Eye (tissue), 1 donor: ENCODE measurements around the gene FAM171A2.
"Not testable (repeated sequence)": the region's sequence is repeated elsewhere in the genome, so short reads cannot be mapped to it uniquely, and the experiment has no call there.

Experiments
- DNase-seq: peaks from one replicate; pipeline ENCODE4 v3.0.0-alpha.2; 2015

Gene FAM171A2

GRCh38 chr17:44383363-44383762 is 19.7 kb upstream of the FAM171A2 start:
- no peak for DNase-seq

DNA sequence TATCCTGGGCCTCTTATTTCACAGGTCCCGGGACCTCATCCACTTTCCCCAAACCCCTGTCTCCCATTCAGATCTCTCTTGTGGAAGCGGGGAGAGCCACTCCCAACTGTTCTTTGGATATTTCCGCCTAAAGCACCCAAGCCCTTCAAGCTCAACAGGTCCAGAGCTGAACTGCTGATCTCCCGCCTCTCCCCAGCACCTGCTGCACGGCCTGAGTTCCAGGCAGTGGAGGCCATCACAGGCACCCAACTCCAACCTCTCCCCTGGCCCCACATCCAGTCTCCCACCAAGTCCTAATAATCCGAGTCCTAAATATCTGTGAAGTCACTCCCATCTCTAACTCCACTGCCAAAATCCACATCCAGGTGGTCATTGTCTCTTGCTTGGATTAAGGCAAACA is 19.3 kb upstream of the FAM171A2 start:
- no peak for DNase-seq

DNA sequence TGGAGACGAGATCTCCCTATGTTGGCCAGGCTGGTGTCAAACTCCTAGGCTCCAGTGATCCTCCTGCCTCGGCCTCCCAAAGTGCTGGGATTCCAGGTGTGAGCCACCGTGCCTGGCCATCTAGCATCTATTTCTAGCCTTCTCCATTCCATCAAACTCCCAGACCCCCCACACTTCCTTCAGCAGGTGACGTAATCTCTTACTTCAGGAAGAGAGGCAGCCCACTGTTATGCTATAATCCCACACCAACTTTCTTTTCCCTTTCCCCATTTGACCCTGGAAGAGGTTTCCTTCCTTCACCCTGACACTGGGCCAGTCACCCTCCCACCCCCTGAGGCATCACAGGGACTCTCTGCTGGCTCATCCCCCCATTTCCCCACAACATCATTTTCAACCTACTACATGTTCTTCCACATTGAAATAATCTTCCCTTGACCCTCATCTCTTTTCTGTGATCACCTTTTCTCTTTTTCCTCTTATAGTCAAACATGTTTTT is 18.2 kb upstream of the FAM171A2 start:
- no peak for DNase-seq

GRCh38 chr17:44380767-44381166 is 17.1 kb upstream of the FAM171A2 start:
- no peak for DNase-seq

GRCh38 chr17:44379887-44380286 is 16.2 kb upstream of the FAM171A2 start:
- DNase-seq = no peak

- DNase-seq = no peak
These were observed 14.6 kb upstream of the FAM171A2 start for GRCh38 chr17:44378171-44378705.

GRCh38 chr17:44376779-44377178 is 13.1 kb upstream of the FAM171A2 start:
- DNase-seq = no peak

DNA sequence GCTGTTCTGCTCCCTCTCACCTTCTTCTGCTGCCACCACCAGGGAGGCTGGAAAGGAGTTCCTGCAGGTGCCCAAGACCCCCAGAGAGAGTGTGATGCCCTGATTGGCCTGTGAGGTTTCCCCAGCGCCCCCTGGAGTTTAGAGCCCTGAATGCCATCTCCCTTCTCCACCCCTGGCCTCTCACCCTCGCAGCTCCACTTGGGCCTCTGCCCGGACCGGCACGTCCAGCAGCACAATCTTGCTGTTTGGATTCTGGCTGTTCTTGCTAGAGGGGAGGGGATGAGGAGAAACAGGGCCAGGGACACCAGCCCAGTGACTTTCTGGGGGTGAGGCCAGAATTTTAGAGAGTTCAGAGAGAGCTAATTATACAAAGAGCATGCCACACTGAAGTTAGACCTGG is 12.5 kb upstream of the FAM171A2 start:
- DNase-seq = peak; percentile 71

DNA sequence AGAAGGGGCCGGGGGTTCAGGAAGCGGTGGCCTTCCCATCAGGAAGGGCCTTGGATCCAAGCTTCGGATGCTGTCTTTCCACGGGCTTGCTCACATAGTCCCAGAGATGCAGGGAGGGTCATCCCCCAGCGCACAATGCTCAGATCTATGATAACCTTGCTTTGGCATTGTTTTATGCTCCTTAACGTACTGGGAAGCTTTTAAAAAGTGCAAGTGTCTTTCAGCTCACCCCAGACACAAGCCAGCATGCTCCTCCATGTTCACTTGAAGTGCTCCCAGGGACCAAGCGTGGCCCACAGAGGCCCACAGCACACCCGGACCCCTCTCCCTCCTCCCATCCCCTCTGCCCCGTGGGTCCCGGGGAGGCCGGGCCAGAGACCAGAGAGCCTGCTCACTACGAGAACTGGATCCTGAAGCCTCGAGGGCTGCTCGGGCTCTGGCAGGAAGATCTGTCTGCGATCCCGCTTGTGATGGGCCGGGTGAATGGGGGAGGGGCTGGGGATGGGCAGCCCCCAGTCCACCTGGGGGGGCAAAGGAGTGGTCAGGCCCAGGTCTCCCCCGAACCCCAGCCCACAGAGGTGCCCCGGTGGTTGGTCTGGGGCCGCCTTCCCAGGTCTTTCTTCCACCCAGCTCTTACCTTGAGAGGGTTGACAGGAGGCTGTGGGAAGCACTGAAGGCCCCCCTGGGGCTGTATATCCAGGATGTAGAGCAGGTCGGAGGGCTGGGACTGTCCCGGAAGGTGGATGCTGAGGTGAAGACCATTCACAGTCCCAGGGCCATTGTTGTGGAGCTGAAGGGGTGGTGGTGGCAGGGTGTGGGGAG is 11.8 kb upstream of the FAM171A2 start:
- DNase-seq = no peak

GRCh38 chr17:44374306-44375195 is 10.9 kb upstream of the FAM171A2 start:
- no peak for DNase-seq

DNA sequence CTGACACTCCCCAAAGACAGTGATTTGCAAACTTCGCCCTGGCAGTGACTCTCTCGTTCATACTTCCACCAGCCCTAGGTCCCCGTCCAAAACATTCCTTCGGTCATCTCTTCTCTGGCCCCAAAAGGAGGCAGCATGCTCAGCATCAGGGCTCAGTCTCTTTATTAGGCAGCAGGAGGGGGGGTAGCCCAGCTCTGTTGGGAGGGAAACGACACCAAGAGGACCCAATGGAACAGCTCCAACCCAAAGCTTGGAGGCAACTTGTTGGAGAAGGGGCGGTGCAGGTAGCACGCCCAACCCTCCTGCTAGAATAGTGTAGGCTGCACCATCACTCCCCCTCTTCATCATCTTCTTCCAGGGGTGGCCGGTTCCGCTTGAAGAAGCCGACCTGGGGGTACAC is 8.4 kb upstream of the FAM171A2 start:
- DNase-seq = no peak

DNA sequence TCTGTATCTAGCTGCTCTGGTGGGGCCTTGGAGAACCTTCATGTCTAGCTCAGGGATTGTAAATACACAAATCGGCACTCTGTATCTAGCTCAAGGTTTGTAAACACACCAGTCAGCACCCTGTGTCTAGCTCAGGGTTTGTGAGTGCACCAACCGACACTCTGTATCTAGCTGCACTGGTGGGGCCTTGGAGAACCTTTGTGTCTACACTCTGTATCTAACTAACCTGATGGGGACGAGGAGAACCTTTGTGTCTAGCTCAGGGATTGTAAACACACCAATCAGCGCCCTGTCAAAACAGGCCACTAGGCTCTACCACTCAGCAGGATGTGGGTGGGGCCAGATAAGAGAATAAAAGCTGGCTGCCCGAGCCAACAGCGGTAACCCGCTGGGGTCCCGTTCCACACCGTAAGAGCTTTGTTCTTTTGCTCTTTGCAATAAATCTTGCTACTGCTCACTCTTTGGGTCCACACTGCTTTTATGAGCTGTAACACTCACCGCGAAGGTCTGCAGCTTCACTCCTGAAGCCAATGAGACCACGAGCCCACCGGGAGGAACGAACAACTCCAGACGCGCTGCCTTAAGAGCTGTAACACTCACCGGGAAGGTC is 5.9 kb upstream of the FAM171A2 start:
- DNase-seq = not testable (repeated sequence)

GRCh38 chr17:44368391-44369243 is 5.0 kb upstream of the FAM171A2 start:
- DNase-seq = not testable (repeated sequence)

- no peak for DNase-seq
These were observed 3.8 kb upstream of the FAM171A2 start for GRCh38 chr17:44367231-44367979.

GRCh38 chr17:44365051-44365450 is 1.4 kb upstream of the FAM171A2 start:
- DNase-seq = not testable (repeated sequence)

- peak; percentile 83 for DNase-seq
These were observed 572 bp downstream of the FAM171A2 start for GRCh38 chr17:44362949-44363612.

DNA sequence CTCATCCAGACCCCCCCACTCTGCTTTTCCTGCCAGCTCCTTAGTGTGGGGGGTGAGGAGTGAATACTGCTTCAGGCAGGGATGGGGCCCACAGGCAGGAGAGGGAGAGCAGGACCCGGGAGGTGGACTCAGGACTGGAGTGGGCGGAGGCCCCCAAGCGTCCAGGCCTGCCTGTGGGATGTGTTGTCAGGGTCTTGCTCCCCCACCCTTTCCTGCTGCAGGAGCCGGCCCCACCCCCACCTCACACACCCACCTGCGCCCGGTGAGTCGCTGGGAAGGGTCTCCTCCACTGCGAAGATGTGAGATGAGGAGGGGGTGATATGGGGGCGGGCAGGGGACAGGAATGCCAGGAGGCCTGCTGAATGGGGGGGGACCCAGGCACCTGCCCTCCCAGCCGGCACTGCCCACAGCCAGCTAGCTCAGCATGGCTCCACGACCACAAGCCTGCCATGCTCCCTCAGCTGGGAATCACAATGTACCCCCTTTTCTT is 1.1 kb downstream of the FAM171A2 start:
- DNase-seq = peak; percentile 50

GRCh38 chr17:44361292-44362260 is 2.1 kb downstream of the FAM171A2 start:
- peak; percentile 64 for DNase-seq

- peak; percentile 95 for DNase-seq
These were observed 2.8 kb downstream of the FAM171A2 start for GRCh38 chr17:44360826-44361225.
